HG03520 (cell line): ENCODE results near the gene FRY.
A peak's percentile ranks its signal among the peaks of the same experiment; 100 is the strongest.

ENCODE experiments used
- ATAC-seq: cut with Tn5 transposase; IDR thresholded peaks from one replicate; pipeline ENCODE4 v1.9.1; 2021; ENCODE audit warnings: mild to moderate bottlenecking, moderate library complexity; ENCODE audit not compliant: unreplicated experiment

Gene FRY

GRCh38 chr13:32285633-32285965, 254.0 kb downstream of the FRY start:
- no peak for ATAC-seq

GRCh38 chr13:32297206-32297605, 265.6 kb downstream of the FRY start:
- ATAC-seq: no peak

DNA sequence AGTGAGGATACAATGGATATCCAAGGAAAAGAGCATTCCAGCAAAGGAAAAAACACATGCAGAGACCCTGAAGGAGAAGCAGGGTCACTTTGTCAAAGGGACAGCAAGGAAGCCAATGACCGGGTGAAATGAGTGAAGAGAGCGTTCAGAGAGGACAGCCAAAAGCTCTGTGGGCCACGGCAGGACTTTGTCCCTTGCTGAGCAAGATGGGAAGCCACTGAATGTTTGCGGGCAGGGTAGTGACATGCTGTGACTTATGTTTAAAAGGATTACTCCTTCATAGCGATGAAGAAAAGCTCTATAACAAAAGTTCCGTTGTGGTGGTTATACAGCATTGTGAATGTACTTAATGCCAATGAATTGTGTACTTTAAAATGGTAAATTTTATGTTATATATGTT, 267.1 kb downstream of the FRY start:
- no peak for ATAC-seq

- ATAC-seq: no peak
Measured at GRCh38 chr13:32299893-32300292, 268.3 kb downstream of the FRY start.

DNA sequence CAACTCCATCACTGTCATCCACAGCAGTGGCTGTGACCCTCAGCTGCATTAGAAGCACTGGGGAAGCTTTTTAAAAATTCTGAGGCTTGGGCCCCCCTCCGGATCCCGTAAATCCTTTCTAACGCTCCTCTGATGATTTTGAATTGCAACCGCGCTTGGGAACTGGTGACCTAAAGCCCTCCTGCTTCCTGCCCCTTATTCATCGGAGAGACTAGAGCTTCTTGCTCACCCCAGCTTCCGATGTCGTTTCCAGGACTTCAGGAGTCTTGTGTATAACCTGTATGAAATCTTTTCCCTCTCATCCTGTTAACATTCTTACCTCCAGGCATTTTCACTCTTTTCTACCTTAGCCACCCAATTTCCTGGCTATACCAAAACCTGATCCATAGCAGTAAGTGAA, 268.8 kb downstream of the FRY start:
- no peak for ATAC-seq

DNA sequence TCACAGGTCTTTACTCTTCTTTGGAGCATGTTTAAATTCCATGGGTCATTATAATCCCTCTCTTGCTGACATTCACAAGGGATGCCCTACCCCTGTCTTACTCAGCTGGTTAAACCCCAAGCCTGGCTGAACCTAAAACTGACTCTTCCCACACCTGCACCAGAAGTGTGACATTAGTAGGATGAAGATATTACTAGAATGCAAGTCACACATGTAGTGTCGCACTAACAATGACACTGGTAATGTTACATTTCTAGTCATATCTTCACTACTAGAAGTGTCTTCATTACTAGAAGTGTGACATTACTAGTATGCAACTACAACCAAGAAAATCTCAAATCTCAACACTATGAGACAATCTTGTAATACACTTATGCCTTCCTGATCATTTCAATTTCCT, 269.3 kb downstream of the FRY start:
- no peak for ATAC-seq

DNA sequence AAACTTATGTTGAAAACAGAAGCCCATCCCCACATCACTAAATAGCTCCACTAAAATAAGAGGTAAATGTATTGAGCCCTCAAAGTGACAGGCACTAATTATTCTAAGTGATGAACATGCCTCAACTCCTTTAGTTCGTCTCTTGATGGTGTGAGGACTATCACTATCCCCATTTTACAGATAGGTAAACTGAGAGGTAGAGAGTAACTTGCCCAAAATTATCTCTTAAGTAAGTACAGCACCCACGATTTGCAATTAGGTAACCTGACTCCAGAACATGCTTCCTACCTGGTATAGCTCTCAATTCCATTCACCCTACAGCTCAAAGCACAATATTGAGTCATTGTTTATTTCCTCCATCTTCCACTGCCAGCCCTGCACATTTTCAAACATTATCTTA, 270.9 kb downstream of the FRY start:
- ATAC-seq: no peak

DNA sequence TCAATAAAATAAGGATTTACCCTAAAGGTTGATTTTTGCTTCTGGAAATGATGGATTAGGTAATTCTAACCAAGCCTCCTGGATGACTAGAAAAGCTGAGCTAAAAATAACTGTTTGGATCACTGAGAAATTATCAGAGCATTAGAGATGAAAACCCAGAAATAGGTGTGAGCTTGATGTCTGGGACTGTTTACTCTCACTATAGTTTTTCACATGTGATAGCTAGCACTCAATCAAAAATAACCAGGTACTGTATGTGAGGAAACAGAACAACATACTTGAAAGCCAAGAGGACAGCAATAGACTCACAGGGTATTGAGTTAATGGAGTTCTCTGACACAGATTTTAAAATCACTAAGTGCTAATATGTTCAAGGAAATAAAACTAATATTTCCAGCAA, 274.1 kb downstream of the FRY start:
- ATAC-seq: no peak

DNA sequence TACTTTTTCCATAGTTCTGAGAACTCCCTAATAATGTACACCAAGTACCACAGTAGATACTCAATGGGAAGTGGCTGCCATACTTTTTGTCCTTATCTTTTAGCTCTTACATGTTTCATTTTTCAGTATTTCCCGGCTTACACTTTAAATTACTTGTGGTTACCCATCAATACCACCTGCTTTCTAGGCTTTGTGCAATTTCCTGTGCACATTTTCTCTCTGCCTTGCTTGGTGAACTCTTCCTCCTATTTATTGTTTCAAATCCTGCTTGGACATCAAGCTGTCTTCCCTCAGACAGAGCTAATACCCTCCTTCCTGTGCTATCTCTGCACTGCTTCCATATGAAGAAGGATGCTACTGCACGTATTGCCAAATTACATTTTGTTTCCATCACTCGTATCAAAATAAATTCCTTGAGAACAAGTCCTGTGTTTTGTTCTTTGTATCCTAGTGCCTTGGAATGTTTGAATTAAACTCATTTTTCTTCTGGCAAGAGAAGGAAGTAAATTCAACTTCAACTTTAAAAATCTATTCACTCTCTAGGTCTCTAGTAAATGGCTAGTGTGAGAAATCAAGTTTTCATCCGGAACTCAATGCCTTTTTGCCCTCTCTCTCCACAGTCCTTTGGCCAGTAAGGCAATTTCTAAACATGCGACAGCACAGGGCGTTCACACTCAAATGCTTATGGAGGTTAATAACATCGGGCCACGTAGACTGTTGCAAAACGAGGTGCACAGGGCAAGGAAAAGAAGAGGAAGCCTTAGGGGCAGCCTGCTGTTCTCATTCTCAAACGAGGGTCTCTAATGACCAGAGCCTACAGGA, 277.9 kb downstream of the FRY start:
- peak; percentile 19 for ATAC-seq

DNA sequence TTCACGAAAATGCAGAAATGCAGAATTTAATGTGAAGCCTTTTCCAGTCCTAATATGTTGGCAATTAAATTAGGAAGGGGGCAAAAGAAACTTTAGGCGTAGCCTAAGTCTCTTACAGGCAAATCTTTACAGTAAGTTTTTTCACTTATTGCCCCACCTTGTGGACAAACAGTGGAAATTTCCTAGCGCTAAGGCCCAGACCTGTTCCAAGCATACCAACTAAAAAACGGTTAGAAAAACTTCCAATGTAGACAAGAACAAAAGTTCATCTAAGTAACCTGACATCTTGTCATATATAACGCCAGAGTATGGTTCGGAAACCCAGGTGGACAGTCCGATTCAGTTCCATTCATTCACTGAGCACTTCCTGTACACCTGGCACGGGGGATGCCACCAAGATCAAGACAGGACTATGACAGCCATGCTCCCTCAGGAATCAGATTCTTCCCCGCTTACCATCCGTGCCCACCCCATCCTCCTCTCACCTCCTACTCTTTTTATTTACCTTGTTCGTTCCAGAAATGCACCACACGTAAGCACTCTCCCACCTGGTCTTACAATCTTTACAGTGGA, 278.6 kb downstream of the FRY start:
- peak; percentile 62 for ATAC-seq

GRCh38 chr13:32311188-32311897, 279.8 kb downstream of the FRY start:
- no peak for ATAC-seq

DNA sequence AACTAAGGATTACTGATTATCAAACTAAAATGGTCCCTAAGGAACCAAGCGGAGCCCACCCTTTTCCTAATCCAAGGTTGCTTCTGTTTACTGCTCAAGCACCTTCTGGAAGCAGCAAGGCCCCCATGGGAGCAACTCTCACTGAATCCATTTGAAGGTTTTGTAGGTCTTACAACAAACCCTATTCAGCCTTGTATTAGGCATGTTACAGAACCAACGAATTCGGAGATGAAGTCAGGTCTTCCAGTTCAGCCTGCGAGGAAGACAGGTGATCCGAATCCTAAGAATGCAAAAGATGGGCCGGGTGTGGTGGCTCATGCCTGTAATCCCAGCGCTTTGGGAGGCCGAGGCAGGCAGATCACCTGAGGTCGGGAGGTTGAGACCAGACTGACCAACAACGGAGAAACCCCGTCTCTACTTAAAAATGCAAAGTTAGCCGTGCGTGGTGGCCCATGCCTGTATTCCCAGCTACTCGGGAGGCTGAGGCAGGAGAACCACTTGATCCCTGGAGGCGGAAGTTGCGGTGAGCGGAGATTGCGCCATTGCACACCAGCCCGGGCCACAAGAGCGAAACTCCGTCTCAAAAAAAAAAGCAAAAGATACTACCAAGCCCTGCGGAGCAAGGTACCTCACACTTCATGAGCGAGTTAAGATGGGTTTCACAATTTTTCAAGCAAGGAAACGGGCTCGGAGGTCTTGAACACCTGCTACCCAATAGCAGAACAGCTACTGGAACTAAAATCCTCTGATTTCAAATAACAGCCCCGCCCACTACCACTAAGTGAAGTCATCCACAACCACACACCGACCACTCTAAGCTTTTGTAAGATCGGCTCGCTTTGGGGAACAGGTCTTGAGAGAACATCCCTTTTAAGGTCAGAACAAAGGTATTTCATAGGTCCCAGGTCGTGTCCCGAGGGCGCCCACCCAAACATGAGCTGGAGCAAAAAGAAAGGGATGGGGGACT, 283.0 kb downstream of the FRY start:
- peak; percentile 21 for ATAC-seq

DNA sequence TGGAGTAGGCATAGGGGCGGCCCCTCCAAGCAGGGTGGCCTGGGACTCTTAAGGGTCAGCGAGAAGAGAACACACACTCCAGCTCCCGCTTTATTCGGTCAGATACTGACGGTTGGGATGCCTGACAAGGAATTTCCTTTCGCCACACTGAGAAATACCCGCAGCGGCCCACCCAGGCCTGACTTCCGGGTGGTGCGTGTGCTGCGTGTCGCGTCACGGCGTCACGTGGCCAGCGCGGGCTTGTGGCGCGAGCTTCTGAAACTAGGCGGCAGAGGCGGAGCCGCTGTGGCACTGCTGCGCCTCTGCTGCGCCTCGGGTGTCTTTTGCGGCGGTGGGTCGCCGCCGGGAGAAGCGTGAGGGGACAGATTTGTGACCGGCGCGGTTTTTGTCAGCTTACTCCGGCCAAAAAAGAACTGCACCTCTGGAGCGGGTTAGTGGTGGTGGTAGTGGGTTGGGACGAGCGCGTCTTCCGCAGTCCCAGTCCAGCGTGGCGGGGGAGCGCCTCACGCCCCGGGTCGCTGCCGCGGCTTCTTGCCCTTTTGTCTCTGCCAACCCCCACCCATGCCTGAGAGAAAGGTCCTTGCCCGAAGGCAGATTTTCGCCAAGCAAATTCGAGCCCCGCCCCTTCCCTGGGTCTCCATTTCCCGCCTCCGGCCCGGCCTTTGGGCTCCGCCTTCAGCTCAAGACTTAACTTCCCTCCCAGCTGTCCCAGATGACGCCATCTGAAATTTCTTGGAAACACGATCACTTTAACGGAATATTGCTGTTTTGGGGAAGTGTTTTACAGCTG, 283.9 kb downstream of the FRY start, which contains the start of the genes BRCA2 and ZAR1L:
TSS of gene BRCA2 (plus strand) at position 271 of the 790 bp plus-strand sequence. CDS start 953 bp downstream, outside the sequence.
TSS of gene ZAR1L (minus strand) at position 126 of the 790 bp plus-strand sequence. CDS start 3,438 bp downstream, outside the sequence.
- peak; percentile 91 for ATAC-seq

DNA sequence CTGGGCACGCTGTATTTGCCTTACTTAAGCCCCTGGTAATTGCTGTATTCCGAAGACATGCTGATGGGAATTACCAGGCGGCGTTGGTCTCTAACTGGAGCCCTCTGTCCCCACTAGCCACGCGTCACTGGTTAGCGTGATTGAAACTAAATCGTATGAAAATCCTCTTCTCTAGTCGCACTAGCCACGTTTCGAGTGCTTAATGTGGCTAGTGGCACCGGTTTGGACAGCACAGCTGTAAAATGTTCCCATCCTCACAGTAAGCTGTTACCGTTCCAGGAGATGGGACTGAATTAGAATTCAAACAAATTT, 284.4 kb downstream of the FRY start:
- peak; percentile 44 for ATAC-seq

- ATAC-seq: no peak
Measured at GRCh38 chr13:32316501-32316900, 284.9 kb downstream of the FRY start.

DNA sequence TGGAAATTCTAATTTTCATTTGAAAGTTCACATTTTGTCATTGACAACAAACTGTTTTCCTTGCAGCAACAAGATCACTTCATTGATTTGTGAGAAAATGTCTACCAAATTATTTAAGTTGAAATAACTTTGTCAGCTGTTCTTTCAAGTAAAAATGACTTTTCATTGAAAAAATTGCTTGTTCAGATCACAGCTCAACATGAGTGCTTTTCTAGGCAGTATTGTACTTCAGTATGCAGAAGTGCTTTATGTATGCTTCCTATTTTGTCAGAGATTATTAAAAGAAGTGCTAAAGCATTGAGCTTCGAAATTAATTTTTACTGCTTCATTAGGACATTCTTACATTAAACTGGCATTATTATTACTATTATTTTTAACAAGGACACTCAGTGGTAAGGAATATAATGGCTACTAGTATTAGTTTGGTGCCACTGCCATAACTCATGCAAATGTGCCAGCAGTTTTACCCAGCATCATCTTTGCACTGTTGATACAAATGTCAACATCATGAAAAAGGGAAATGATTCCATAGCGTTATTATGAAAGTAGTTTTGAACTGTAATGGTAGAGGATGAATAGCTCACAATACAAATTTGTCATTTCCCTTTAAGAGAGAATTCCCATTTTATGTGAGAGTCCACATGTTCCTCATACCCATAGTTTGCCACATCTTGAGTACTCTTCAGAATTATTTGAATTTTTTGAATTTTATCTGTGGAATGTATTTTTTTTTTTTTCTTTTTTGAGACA, 286.3 kb downstream of the FRY start:
- ATAC-seq: no peak

DNA sequence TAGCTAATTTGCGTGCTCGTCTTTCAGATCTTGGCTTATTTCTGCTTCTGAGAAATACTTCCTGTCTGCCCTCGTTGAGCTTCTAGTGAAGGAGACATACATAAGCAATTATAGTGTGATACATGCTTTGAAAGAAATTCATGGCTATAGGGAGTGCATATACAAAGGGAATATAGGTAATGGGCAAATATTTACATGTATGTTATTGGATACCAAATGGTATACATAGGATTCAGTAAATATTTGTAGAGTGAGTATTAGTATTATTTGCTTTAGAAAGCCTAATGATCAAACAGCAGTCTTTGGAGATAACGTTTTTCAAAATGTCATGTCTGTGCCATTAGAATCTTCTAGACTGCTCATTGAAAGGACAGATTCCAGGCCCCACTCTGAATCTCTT, 289.0 kb downstream of the FRY start:
- ATAC-seq: no peak

GRCh38 chr13:32323912-32324311, 292.3 kb downstream of the FRY start:
- no peak for ATAC-seq

- ATAC-seq: no peak
Measured at GRCh38 chr13:32330441-32330840, 298.9 kb downstream of the FRY start.
